Right lobe of liver (tissue), 4 donors: Measurements from ENCODE around the gene IP6K2.

Source experiments
- POLR2A ChIP-seq: fragments of 450-650 bp; IDR thresholded peaks from one replicate; pipeline ENCODE4 v1.6.1; 2017; ENCODE audit warnings: antibody characterized with exemption, mild to moderate bottlenecking
- TF ChIP-seq, protein P1 (sequence below), 4 donors: fragments of 200-600 bp in 3 of 4; fragments of 450-650 bp in 1 of 4; IDR thresholded peaks; one replicate each; pipeline versions ENCODE4 v1.5.1 to v1.8.0; 2016 to 2022; ENCODE audit warnings: antibody characterized with exemption in 4 of 4, mild to moderate bottlenecking in 2 of 4
- donor health status: DM: no; HTN: no; CAD: no.
- donor health status: DM: no; HTN: no; CAD: no.
- donor health status: DM: no; HTN: yes; CAD: no.

DNA sequence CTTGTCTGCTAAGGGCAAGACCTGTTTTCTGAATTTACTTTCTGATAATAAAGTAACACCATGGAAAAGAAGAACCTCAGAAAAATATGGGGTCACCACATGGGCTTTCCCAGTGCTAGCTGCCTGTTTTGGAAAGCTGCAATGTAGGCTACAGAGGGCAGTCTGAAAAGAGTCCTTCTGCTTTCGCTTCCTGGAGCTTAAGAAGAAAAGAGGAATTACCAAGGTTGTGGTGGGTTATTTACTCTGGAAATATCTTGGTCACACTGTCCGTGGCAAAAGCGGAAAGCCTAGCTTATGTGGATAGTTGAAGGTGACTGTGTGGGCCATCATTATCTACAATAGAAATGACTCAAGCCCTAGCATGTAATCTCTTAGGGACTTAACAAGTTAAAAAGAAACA lies 31.7 kb upstream of the IP6K2 start:
- TF ChIP-seq, protein P1, sequence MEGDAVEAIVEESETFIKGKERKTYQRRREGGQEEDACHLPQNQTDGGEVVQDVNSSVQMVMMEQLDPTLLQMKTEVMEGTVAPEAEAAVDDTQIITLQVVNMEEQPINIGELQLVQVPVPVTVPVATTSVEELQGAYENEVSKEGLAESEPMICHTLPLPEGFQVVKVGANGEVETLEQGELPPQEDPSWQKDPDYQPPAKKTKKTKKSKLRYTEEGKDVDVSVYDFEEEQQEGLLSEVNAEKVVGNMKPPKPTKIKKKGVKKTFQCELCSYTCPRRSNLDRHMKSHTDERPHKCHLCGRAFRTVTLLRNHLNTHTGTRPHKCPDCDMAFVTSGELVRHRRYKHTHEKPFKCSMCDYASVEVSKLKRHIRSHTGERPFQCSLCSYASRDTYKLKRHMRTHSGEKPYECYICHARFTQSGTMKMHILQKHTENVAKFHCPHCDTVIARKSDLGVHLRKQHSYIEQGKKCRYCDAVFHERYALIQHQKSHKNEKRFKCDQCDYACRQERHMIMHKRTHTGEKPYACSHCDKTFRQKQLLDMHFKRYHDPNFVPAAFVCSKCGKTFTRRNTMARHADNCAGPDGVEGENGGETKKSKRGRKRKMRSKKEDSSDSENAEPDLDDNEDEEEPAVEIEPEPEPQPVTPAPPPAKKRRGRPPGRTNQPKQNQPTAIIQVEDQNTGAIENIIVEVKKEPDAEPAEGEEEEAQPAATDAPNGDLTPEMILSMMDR (IDR thresholded peaks at IDR 0.05), result no peak
- no peak for TF ChIP-seq POLR2A
